Astrocyte (in vitro differentiated cells and primary cell): ENCODE measurements around the gene EFNA5. TPM values are rescaled to one million over a fixed set of nuclear protein-coding genes. Genes with fewer than 3 reads are reported as not detected.

Source experiments
- DNase-seq: peaks from one replicate; pipeline ENCODE4 v3.0.0-alpha.2; 2010; ENCODE audit warnings: low read depth
- FAIRE-seq: peaks from 2 replicates; lab custom pipeline; 2011; peaks lifted over from hg19 to GRCh38; lab: Jason Lieb, UNC
- H2AFZ ChIP-seq: 2 replicates; pipeline ENCODE4 v1.6.0; 2012; ENCODE audit warnings: low read depth, low read length, inconsistent platforms
- H3K27ac ChIP-seq: 2 replicates; pipeline ENCODE4 v1.5.1; 2011; ENCODE audit warnings: low read depth, low read length, inconsistent platforms
- H3K27me3 ChIP-seq: 2 replicates; pipeline ENCODE4 v1.6.0; 2011; ENCODE audit warnings: low read length, inconsistent platforms; ENCODE audit not compliant: insufficient read depth
- H3K36me3 ChIP-seq: 2 replicates; pipeline ENCODE4 v1.5.1; 2011; ENCODE audit warnings: low read length, inconsistent platforms; ENCODE audit not compliant: insufficient read depth
- H3K4me1 ChIP-seq: 2 replicates; pipeline ENCODE4 v1.5.1; 2011; ENCODE audit warnings: low read length, inconsistent platforms; ENCODE audit not compliant: insufficient read depth
- H3K4me2 ChIP-seq: 2 replicates; pipeline ENCODE4 v1.6.0; 2012; ENCODE audit warnings: low read length, inconsistent platforms
- H3K4me3 ChIP-seq: 2 replicates; pipeline ENCODE4 v1.5.1; 2011; ENCODE audit warnings: low read depth, mild to moderate bottlenecking, low read length, inconsistent platforms; ENCODE audit not compliant: insufficient read depth
- H3K79me2 ChIP-seq: 2 replicates; pipeline ENCODE4 v1.6.0; 2012; ENCODE audit warnings: mild to moderate bottlenecking, low read length, inconsistent platforms; ENCODE audit not compliant: insufficient read depth
- H3K9ac ChIP-seq: 2 replicates; pipeline ENCODE4 v1.6.0; 2012; ENCODE audit warnings: mild to moderate bottlenecking, low read length, inconsistent platforms
- H3K9me3 ChIP-seq: 2 replicates; pipeline ENCODE4 v1.5.1; 2012; ENCODE audit warnings: low read depth, mild to moderate bottlenecking, low read length, inconsistent platforms; ENCODE audit not compliant: insufficient read depth
- H4K20me1 ChIP-seq: 2 replicates; pipeline ENCODE4 v1.6.0; 2012; ENCODE audit warnings: low read length, inconsistent platforms; ENCODE audit not compliant: insufficient read depth
- H3K27ac Mint-ChIP-seq: one replicate; pipeline ENCODE4 v1.8.0; 2021; ENCODE audit warnings: mild to moderate bottlenecking, mixed read lengths; ENCODE audit not compliant: unreplicated experiment
- H3K27me3 Mint-ChIP-seq: one replicate; pipeline ENCODE4 v1.8.0; 2021; ENCODE audit warnings: low read depth, mixed read lengths; ENCODE audit not compliant: unreplicated experiment
- H3K36me3 Mint-ChIP-seq: one replicate; pipeline ENCODE4 v1.8.0; 2021; ENCODE audit warnings: low read depth, mixed read lengths; ENCODE audit not compliant: unreplicated experiment
- H3K4me1 Mint-ChIP-seq: one replicate; pipeline ENCODE4 v1.8.0; 2021; ENCODE audit warnings: low read depth, mixed read lengths; ENCODE audit not compliant: unreplicated experiment
- H3K4me3 Mint-ChIP-seq: one replicate; pipeline ENCODE4 v1.8.0; 2021; ENCODE audit warnings: mild to moderate bottlenecking, moderate library complexity, mixed read lengths; ENCODE audit not compliant: unreplicated experiment
- H3K9me3 Mint-ChIP-seq: one replicate; pipeline ENCODE4 v1.8.0; 2021; ENCODE audit warnings: mild to moderate bottlenecking, mixed read lengths; ENCODE audit not compliant: unreplicated experiment
- EZH2 ChIP-seq: IDR thresholded peaks from 2 replicates; pipeline ENCODE4 v1.6.1; 2012; ENCODE audit warnings: mild to moderate bottlenecking, low read length, inconsistent platforms; ENCODE audit not compliant: insufficient read depth
- total RNA-seq: library from RNA; stranded (reverse); gene quantifications from 2 replicates; pipeline ENCODE4 v1.2.1, GENCODE V29; 2021
- TF ChIP-seq, protein P1 (sequence below): IDR thresholded peaks from 2 replicates; pipeline ENCODE4 v1.5.1; 2011; ENCODE audit warnings: low read depth, mild to moderate bottlenecking, inconsistent platforms, low read length, moderate library complexity; ENCODE audit not compliant: insufficient read depth

EFNA5 gene
- total RNA-seq, 1 donor from 2014 or later, result 59.3 TPM

GRCh38 chr5:107529618-107530017 is 141.1 kb downstream of the EFNA5 start:
- H3K9ac ChIP-seq, result no peak overlapping the region
- H3K4me3 ChIP-seq, result no peak overlapping the region
- H3K9me3 ChIP-seq, result no peaks in the 10 kb centered on the region
- H4K20me1 ChIP-seq, result no peaks in the 10 kb centered on the region
- no peak overlapping the region for H3K4me2 ChIP-seq
- FAIRE-seq (no peak), DNase-seq (no peak)
- H3K27ac ChIP-seq, result no peak overlapping the region
- TF ChIP-seq, protein P1, sequence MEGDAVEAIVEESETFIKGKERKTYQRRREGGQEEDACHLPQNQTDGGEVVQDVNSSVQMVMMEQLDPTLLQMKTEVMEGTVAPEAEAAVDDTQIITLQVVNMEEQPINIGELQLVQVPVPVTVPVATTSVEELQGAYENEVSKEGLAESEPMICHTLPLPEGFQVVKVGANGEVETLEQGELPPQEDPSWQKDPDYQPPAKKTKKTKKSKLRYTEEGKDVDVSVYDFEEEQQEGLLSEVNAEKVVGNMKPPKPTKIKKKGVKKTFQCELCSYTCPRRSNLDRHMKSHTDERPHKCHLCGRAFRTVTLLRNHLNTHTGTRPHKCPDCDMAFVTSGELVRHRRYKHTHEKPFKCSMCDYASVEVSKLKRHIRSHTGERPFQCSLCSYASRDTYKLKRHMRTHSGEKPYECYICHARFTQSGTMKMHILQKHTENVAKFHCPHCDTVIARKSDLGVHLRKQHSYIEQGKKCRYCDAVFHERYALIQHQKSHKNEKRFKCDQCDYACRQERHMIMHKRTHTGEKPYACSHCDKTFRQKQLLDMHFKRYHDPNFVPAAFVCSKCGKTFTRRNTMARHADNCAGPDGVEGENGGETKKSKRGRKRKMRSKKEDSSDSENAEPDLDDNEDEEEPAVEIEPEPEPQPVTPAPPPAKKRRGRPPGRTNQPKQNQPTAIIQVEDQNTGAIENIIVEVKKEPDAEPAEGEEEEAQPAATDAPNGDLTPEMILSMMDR, result no peak
- no peak for TF ChIP-seq EZH2
- Mint-ChIP-seq H3K4me1 (peaks cover 45% of the 10 kb centered on the region), H3K27ac (no peak overlapping the region), H3K9me3 (no peaks in the 10 kb centered on the region), H3K4me3 (no peak overlapping the region), H3K27me3 (no peaks in the 10 kb centered on the region), H3K36me3 (no peaks in the 10 kb centered on the region)
- H3K79me2 ChIP-seq, result no peaks in the 10 kb centered on the region
- no peak overlapping the region for H2AFZ ChIP-seq
- H3K27me3 ChIP-seq, result no peaks in the 10 kb centered on the region
- H3K4me1 ChIP-seq, result no peaks in the 10 kb centered on the region
- no peaks in the 10 kb centered on the region for H3K36me3 ChIP-seq

DNA sequence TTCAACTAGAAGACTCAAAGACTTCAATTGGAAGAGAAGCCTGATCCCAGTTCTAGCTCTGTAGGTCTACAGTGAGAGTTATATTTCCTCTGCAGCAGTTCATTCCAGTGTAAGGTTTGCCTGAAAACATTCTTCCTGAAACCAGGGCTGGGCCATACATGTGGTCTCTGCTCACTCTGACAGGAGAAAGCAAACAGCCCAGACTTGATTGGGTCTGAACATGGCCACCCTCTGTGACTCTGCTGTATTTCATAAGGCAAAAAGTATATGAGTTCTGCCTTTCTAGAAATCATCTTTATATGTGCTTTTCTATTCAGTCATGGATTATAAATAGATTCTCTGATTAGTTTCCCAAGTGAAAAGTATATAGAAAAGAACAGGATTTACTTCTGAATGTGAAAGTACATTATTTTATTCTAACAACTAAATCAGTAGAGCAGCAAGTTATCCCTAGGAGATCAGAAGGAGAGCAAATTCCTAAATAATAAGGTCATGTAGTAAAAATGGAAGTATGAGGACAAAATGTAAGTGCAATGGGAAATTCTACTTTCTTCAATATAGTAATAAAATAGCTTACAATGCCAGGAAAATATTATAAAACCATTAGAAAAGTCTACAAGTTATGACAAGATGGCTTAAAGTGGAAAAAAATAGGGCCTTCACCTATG is 144.3 kb downstream of the EFNA5 start:
- FAIRE-seq, result no peak
- Histone ChIP-seq H3K9ac (no peak overlapping the region), H4K20me1 (no peaks in the 10 kb centered on the region)

DNA sequence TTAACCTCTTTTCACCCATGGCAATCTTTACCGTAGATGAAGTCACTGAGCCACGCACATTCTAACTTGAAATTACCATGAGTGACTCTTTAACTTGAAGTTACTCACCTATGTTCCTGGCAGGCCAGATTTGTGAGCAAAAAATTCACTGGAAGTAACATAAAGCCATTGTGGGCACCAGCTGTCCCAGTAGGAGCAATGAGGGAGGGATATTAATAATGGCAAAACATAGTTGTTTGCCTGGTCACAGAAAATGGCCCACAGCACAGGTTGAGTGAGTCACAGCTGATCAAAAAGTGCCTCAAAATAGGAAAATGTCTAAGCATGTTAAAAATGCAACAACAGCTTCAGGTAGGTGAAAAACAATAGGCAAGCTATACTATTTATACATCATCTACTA is 146.6 kb downstream of the EFNA5 start:
- Histone ChIP-seq H2AFZ (no peak overlapping the region), H3K4me2 (no peak overlapping the region), H3K36me3 (no peaks in the 10 kb centered on the region), H3K9me3 (no peaks in the 10 kb centered on the region), H3K79me2 (no peaks in the 10 kb centered on the region), H3K27ac (no peak overlapping the region), H4K20me1 (no peaks in the 10 kb centered on the region), H3K27me3 (no peaks in the 10 kb centered on the region), H3K4me3 (no peak overlapping the region), H3K9ac (no peak overlapping the region), H3K4me1 (no peaks in the 10 kb centered on the region)
- Mint-ChIP-seq H3K4me3 (no peak overlapping the region), H3K4me1 (peaks cover 46% of the 10 kb centered on the region), H3K36me3 (no peaks in the 10 kb centered on the region), H3K9me3 (no peaks in the 10 kb centered on the region), H3K27me3 (no peaks in the 10 kb centered on the region), H3K27ac (no peak overlapping the region)
- TF ChIP-seq, protein P1, result no peak
- TF ChIP-seq EZH2, result no peak
- no peak for DNase-seq
- no peak for FAIRE-seq

More for the DNA sequence above, 144.3 kb downstream of the EFNA5 start:
- DNase-seq, result no peak
- Histone ChIP-seq H3K27me3 (no peaks in the 10 kb centered on the region), H3K4me1 (no peaks in the 10 kb centered on the region), H3K79me2 (no peaks in the 10 kb centered on the region), H3K4me2 (no peak overlapping the region), H2AFZ (peak overlapping the region; percentile 34), H3K27ac (no peak overlapping the region), H3K4me3 (no peak overlapping the region), H3K9me3 (no peaks in the 10 kb centered on the region), H3K36me3 (no peaks in the 10 kb centered on the region)
- Mint-ChIP-seq H3K27ac (peak overlapping the region; percentile 78), H3K9me3 (no peaks in the 10 kb centered on the region), H3K4me3 (no peak overlapping the region), H3K4me1 (peaks cover 33% of the 10 kb centered on the region), H3K27me3 (no peaks in the 10 kb centered on the region), H3K36me3 (no peaks in the 10 kb centered on the region)
- no peak for TF ChIP-seq EZH2
- TF ChIP-seq, protein P1, result no peak
